HEK293 (cell line): ENCODE data around the gene PBX2.

Experiments
- FEZF1 ChIP-seq: fragments of 450-650 bp; formaldehyde crosslinking; IDR thresholded peaks from 2 replicates; pipeline ENCODE4 v1.5.1; 2016; ENCODE audit warnings: missing biosample characterization, missing genetic modification characterization
- HOXA7 ChIP-seq: sonication (generic); formaldehyde crosslinking; IDR thresholded peaks from 2 replicates; pipeline ENCODE4 v1.8.1; 2022; ENCODE audit warnings: missing genetic modification reagents, borderline replicate concordance
- KLF9 ChIP-seq: fragments of 450-650 bp; formaldehyde crosslinking; IDR thresholded peaks from 2 replicates; pipeline ENCODE4 v1.5.1; 2016; ENCODE audit warnings: missing biosample characterization, missing genetic modification characterization, low read depth
- RBAK ChIP-seq: fragments of 450-650 bp; formaldehyde crosslinking; IDR thresholded peaks from 2 replicates; pipeline ENCODE4 v1.5.1; 2016; ENCODE audit warnings: missing biosample characterization, missing genetic modification characterization
- SALL2 ChIP-seq: fragments of 450-650 bp; formaldehyde crosslinking; IDR thresholded peaks from 2 replicates; pipeline ENCODE4 v1.5.0; 2017; ENCODE audit warnings: missing biosample characterization, mild to moderate bottlenecking, missing genetic modification characterization, borderline replicate concordance
- SP2 ChIP-seq: fragments of 450-650 bp; formaldehyde crosslinking; IDR thresholded peaks from 2 replicates; pipeline ENCODE4 v1.5.1; 2016; ENCODE audit warnings: missing biosample characterization, missing genetic modification characterization
- SP7 ChIP-seq: fragments of 450-650 bp; formaldehyde crosslinking; IDR thresholded peaks from 2 replicates; pipeline ENCODE4 v1.5.1; 2016; ENCODE audit warnings: missing biosample characterization, missing genetic modification characterization
- ZBTB17 ChIP-seq: fragments of 450-650 bp; formaldehyde crosslinking; IDR thresholded peaks from 2 replicates; pipeline ENCODE4 v1.5.1; 2016; ENCODE audit warnings: missing biosample characterization, missing genetic modification characterization
- ZBTB48 ChIP-seq: fragments of 450-650 bp; formaldehyde crosslinking; IDR thresholded peaks from 2 replicates; pipeline ENCODE4 v1.5.1; 2016; ENCODE audit warnings: missing biosample characterization, missing genetic modification characterization
- ZNF112 ChIP-seq: fragments of 450-650 bp; formaldehyde crosslinking; IDR thresholded peaks from 2 replicates; pipeline ENCODE4 v1.5.0; 2017; ENCODE audit warnings: missing biosample characterization, missing genetic modification characterization
- ZNF121 ChIP-seq: fragments of 450-650 bp; formaldehyde crosslinking; IDR thresholded peaks from 2 replicates; pipeline ENCODE4 v1.5.1; 2016; ENCODE audit warnings: missing biosample characterization, missing genetic modification characterization
- ZNF16 ChIP-seq: fragments of 450-650 bp; formaldehyde crosslinking; IDR thresholded peaks from 2 replicates; pipeline ENCODE4 v1.5.1; 2016; ENCODE audit warnings: low read depth, missing biosample characterization, missing genetic modification characterization
- ZNF302 ChIP-seq: fragments of 450-650 bp; formaldehyde crosslinking; IDR thresholded peaks from 2 replicates; pipeline ENCODE4 v1.5.1; 2016; ENCODE audit warnings: missing biosample characterization, missing genetic modification characterization, low read depth
- ZNF394 ChIP-seq: fragments of 450-650 bp; formaldehyde crosslinking; IDR thresholded peaks from 2 replicates; pipeline ENCODE4 v1.5.1; 2016; ENCODE audit warnings: missing biosample characterization, missing genetic modification characterization, mild to moderate bottlenecking, moderate library complexity, borderline replicate concordance
- ZNF404 ChIP-seq: fragments of 450-650 bp; formaldehyde crosslinking; IDR thresholded peaks from 2 replicates; pipeline ENCODE4 v1.5.1; 2017; ENCODE audit warnings: missing biosample characterization, missing genetic modification characterization
- ZNF518A ChIP-seq: fragments of 450-650 bp; formaldehyde crosslinking; conservative IDR thresholded peaks from 2 replicates; pipeline ENCODE4 v1.5.1; 2016; ENCODE audit warnings: low read depth, missing biosample characterization, missing genetic modification characterization
- ZNF660 ChIP-seq: fragments of 450-650 bp; IDR thresholded peaks from 2 replicates; pipeline ENCODE4 v1.5.1; 2018; ENCODE audit warnings: missing biosample characterization, mild to moderate bottlenecking, missing genetic modification characterization
- ZNF670 ChIP-seq: fragments of 450-650 bp; formaldehyde crosslinking; IDR thresholded peaks from 2 replicates; pipeline ENCODE4 v1.5.1; 2016; ENCODE audit warnings: missing biosample characterization, missing genetic modification characterization, low read depth
- ZSCAN5A ChIP-seq: fragments of 450-650 bp; formaldehyde crosslinking; IDR thresholded peaks from 2 replicates; pipeline ENCODE4 v1.5.1; 2016; ENCODE audit warnings: missing biosample characterization, missing genetic modification characterization
- TF ChIP-seq, protein P1 (sequence below): fragments of 450-650 bp; formaldehyde crosslinking; IDR thresholded peaks from 2 replicates; pipeline ENCODE4 v1.5.1; 2017; ENCODE audit warnings: missing biosample characterization, missing genetic modification characterization
- TF ChIP-seq, protein P2 (sequence below): fragments of 450-650 bp; formaldehyde crosslinking; IDR thresholded peaks from 2 replicates; pipeline ENCODE4 v1.5.1; 2016; ENCODE audit warnings: missing biosample characterization, missing genetic modification characterization, borderline replicate concordance
- TF ChIP-seq, protein P3 (sequence below): fragments of 450-650 bp; formaldehyde crosslinking; IDR thresholded peaks from 2 replicates; pipeline ENCODE4 v1.5.1; 2017; ENCODE audit warnings: missing biosample characterization, missing genetic modification characterization
- TF ChIP-seq, protein P4 (sequence below): fragments of 450-650 bp; formaldehyde crosslinking; IDR thresholded peaks from 2 replicates; pipeline ENCODE4 v1.5.1; 2016; ENCODE audit warnings: missing biosample characterization, missing genetic modification characterization

PBX2 gene

GRCh38 chr6:32153564-32154513 lies 36.2 kb downstream of the PBX2 start, which contains the start of gene PPT2 (continued):
- TF ChIP-seq ZNF394 (tag by site-specific recombination) (peak; percentile 36), ZNF404 (no peak), KLF9 (tag by site-specific recombination) (peak; percentile 72), ZNF302 (no peak), ZNF518A (0 out of 2 replicates have a peak, but pooled peaks have one; percentile 28), SALL2 (tag by site-specific recombination) (no peak), FEZF1 (tag by site-specific recombination) (no peak), ZNF670 (no peak), ZBTB17 (tag by site-specific recombination) (peak; percentile 92), ZNF16 (tag by site-specific recombination) (no peak), SP2 (peak; percentile 77), ZNF660 (tag by site-specific recombination) (peak; percentile 41; the same call in 1 of the 2 replicates), ZSCAN5A (tag by site-specific recombination) (no peak), SP7 (tag by site-specific recombination) (0 out of 2 replicates have a peak, but pooled peaks have one; percentile 39), ZBTB48 (tag by site-specific recombination) (peak; percentile 19; the same call in 1 of the 2 replicates), ZNF112 (tag by site-specific recombination) (no peak), RBAK (tag by site-specific recombination) (no peak), HOXA7 (no peak), ZNF121 (tag by site-specific recombination) (peak; percentile 79)
- TF ChIP-seq, protein P1, sequence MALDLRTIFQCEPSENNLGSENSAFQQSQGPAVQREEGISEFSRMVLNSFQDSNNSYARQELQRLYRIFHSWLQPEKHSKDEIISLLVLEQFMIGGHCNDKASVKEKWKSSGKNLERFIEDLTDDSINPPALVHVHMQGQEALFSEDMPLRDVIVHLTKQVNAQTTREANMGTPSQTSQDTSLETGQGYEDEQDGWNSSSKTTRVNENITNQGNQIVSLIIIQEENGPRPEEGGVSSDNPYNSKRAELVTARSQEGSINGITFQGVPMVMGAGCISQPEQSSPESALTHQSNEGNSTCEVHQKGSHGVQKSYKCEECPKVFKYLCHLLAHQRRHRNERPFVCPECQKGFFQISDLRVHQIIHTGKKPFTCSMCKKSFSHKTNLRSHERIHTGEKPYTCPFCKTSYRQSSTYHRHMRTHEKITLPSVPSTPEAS (tag by site-specific recombination): 0 out of 2 replicates have a peak, but pooled peaks have one; percentile 27
- TF ChIP-seq, protein P2, sequence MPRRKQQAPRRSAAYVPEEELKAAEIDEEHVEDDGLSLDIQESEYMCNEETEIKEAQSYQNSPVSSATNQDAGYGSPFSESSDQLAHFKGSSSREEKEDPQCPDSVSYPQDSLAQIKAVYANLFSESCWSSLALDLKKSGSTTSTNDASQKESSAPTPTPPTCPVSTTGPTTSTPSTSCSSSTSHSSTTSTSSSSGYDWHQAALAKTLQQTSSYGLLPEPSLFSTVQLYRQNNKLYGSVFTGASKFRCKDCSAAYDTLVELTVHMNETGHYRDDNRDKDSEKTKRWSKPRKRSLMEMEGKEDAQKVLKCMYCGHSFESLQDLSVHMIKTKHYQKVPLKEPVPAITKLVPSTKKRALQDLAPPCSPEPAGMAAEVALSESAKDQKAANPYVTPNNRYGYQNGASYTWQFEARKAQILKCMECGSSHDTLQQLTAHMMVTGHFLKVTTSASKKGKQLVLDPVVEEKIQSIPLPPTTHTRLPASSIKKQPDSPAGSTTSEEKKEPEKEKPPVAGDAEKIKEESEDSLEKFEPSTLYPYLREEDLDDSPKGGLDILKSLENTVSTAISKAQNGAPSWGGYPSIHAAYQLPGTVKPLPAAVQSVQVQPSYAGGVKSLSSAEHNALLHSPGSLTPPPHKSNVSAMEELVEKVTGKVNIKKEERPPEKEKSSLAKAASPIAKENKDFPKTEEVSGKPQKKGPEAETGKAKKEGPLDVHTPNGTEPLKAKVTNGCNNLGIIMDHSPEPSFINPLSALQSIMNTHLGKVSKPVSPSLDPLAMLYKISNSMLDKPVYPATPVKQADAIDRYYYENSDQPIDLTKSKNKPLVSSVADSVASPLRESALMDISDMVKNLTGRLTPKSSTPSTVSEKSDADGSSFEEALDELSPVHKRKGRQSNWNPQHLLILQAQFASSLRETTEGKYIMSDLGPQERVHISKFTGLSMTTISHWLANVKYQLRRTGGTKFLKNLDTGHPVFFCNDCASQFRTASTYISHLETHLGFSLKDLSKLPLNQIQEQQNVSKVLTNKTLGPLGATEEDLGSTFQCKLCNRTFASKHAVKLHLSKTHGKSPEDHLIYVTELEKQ (tag by site-specific recombination): peak; percentile 23; the same call in 1 of the 2 replicates
- TF ChIP-seq, protein P3, sequence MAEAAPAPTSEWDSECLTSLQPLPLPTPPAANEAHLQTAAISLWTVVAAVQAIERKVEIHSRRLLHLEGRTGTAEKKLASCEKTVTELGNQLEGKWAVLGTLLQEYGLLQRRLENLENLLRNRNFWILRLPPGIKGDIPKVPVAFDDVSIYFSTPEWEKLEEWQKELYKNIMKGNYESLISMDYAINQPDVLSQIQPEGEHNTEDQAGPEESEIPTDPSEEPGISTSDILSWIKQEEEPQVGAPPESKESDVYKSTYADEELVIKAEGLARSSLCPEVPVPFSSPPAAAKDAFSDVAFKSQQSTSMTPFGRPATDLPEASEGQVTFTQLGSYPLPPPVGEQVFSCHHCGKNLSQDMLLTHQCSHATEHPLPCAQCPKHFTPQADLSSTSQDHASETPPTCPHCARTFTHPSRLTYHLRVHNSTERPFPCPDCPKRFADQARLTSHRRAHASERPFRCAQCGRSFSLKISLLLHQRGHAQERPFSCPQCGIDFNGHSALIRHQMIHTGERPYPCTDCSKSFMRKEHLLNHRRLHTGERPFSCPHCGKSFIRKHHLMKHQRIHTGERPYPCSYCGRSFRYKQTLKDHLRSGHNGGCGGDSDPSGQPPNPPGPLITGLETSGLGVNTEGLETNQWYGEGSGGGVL (tag by site-specific recombination): peak; percentile 93
- TF ChIP-seq, protein P4, sequence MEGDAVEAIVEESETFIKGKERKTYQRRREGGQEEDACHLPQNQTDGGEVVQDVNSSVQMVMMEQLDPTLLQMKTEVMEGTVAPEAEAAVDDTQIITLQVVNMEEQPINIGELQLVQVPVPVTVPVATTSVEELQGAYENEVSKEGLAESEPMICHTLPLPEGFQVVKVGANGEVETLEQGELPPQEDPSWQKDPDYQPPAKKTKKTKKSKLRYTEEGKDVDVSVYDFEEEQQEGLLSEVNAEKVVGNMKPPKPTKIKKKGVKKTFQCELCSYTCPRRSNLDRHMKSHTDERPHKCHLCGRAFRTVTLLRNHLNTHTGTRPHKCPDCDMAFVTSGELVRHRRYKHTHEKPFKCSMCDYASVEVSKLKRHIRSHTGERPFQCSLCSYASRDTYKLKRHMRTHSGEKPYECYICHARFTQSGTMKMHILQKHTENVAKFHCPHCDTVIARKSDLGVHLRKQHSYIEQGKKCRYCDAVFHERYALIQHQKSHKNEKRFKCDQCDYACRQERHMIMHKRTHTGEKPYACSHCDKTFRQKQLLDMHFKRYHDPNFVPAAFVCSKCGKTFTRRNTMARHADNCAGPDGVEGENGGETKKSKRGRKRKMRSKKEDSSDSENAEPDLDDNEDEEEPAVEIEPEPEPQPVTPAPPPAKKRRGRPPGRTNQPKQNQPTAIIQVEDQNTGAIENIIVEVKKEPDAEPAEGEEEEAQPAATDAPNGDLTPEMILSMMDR (tag by site-specific recombination): 0 out of 2 replicates have a peak, but pooled peaks have one; percentile 37
